IgD-negative memory B cell (primary cell): ENCODE results near the gene HGS. TPM values are rescaled to one million over a fixed set of nuclear protein-coding genes. Genes with fewer than 3 reads are reported as not detected.
A peak's percentile ranks its signal among the peaks of the same experiment; 100 is the strongest.

ENCODE experiments used
- H3K27ac Mint-ChIP-seq, 3 donors: one replicate each; pipeline ENCODE4 v1.8.0; 2020 to 2022; ENCODE audit warnings: mild to moderate bottlenecking in 3 of 3, mixed read lengths in 3 of 3, moderate library complexity in 1 of 3
- H3K27me3 Mint-ChIP-seq: one replicate; pipeline ENCODE4 v1.8.0; 2021; ENCODE audit warnings: mixed read lengths
- H3K36me3 Mint-ChIP-seq: one replicate; pipeline ENCODE4 v1.8.0; 2020; ENCODE audit warnings: mild to moderate bottlenecking, mixed read lengths
- H3K4me1 Mint-ChIP-seq, 3 donors: one replicate each; pipeline ENCODE4 v1.8.0; 2020 to 2022; ENCODE audit warnings: mixed read lengths in 3 of 3, mild to moderate bottlenecking in 1 of 3
- H3K4me3 Mint-ChIP-seq, 4 donors: one replicate each; pipeline ENCODE4 v1.8.0; 2020 to 2022; ENCODE audit warnings: mild to moderate bottlenecking in 4 of 4, mixed read lengths in 4 of 4, moderate library complexity in 3 of 4
- H3K9me3 Mint-ChIP-seq, 3 donors: one replicate each; pipeline ENCODE4 v1.8.0; 2020 to 2021; ENCODE audit warnings: mixed read lengths in 3 of 3, mild to moderate bottlenecking in 1 of 3
- polyA plus RNA-seq: library from polyadenylated mRNA; unstranded; fragments of 300-500 nt; fragmentation: Illumina TruSeq; gene quantifications from one replicate; pipeline ENCODE4 v1.2.3, GENCODE V29; 2021

The HGS gene
- polyA plus RNA-seq, 1 donor from 2014 or later = 37.6 TPM

DNA sequence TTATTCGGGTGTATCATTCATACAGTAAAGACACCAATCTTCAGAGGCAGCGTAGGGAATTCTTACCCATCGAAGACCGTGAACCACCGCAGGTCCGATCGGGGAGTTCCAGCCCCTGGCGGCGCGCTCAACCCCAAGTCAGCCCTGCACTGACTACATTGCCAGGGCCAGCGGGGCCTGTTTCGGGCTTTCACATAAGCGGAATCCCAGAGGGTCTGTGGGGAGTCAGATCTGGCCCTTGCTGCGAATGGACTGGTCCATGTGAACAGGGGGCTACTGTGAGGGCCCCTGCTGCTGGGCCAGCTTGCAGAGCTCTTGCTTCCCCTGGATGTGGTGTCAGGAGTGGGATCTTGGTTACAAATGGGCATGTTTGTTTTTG, 35.1 kb upstream of the HGS start:
- H3K27me3 Mint-ChIP-seq = peaks cover 21% of the 10 kb centered on the region
- peaks cover 0 to 4% (median 3%) of the 10 kb centered on the region in 3 donors for H3K4me1 Mint-ChIP-seq
- no peaks in the 10 kb centered on the region for H3K9me3 Mint-ChIP-seq
- H3K36me3 Mint-ChIP-seq = no peaks in the 10 kb centered on the region
- H3K4me3 Mint-ChIP-seq = no peak overlapping the region
- H3K27ac Mint-ChIP-seq = peak overlapping the region in 1 of 3 donors; percentile 27

DNA sequence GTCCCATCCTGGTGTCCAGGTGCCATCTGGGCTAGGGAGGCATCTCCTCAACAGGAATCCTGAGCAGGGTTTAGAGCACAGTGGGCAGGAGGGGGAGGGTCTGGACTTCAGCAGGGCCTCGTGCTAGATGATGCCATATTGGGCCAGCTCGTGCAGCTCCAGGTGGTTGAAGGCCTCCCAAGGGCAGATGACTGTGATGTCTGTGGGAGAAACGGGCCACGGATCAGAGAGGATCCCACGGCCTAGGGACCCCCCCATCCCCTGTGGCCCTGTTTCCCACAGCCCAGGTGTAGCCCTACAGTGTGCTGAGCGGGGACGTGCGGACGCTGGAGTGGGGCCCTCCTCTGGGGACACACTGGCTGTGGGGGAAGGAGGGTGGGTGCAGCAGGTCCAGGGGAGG, 32.9 kb upstream of the HGS start:
- no peak overlapping the region for H3K27ac Mint-ChIP-seq
- H3K36me3 Mint-ChIP-seq = no peaks in the 10 kb centered on the region
- H3K27me3 Mint-ChIP-seq = peaks cover 29% of the 10 kb centered on the region
- H3K9me3 Mint-ChIP-seq = no peaks in the 10 kb centered on the region
- H3K4me3 Mint-ChIP-seq = no peak overlapping the region
- peaks cover 0 to 5% (median 3%) of the 10 kb centered on the region in 3 donors for H3K4me1 Mint-ChIP-seq

DNA sequence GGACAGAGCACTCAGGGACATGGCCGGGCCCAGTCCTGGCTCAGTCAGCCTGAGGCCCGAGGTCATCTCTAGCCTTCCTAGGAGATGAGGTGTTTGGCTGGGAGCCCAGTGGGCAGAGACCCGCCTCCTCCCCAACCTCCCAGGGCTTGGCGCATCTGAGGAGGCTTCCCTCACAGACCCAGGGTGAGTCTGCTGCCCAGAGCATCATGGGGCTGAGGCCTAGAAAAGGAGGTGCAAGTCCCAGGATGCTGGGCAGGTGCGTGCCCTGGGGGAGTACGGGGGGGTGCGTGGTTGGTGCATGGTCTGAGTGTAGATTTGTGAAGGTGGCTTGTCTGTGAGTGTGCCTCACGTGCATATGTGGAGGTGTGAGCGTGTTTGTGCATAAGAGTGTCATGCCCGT, 32.1 kb upstream of the HGS start:
- no peak overlapping the region for H3K27ac Mint-ChIP-seq
- peaks cover 0 to 5% (median 3%) of the 10 kb centered on the region in 3 donors for H3K4me1 Mint-ChIP-seq
- peaks cover 29% of the 10 kb centered on the region for H3K27me3 Mint-ChIP-seq
- no peaks in the 10 kb centered on the region for H3K9me3 Mint-ChIP-seq
- H3K4me3 Mint-ChIP-seq = peak overlapping the region in 1 of 4 donors; percentile 34
- no peaks in the 10 kb centered on the region for H3K36me3 Mint-ChIP-seq

DNA sequence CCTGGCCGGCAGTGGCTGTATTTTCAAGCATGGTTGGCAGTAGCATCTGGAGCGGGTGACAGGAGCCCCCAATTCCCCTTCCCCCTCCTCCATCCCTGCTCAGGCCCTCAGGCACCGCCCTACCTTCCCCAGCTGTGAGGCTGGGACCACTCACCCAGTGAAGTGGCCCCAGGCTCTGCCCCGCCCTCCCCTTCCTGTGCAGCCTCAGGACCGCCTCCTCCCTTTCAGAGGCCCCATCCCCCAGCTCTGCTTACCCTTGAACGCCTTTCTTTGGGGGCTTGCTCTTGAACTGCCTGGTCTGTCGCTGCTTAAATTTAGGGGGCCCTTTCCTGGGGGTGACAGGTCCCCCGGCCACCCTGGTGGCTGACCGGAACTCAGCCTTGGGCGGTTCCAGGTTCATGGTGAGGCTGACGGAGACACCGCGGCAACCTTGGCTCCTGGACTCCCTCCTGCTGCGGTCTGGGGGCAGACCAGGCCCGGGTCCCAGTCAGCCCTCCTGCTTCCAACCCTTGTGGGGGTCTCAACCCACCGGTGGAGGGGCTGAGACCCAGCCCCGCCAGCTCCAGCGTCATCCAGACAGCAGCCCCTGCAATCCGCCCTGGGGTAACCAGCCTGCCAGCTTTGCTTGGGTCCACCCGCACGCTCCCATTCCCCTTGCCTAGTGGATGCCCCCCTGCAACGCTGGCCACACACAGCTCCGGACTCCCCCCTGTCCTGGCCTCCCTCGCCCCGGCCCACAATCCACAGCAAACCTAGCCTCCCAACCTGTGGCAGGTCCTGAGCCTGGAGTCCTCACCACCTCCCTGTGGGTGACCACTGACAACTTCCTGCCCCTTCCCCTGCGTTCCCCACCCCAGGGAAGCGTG, 30.7 kb upstream of the HGS start:
- H3K4me1 Mint-ChIP-seq = peaks cover 0 to 5% (median 3%) of the 10 kb centered on the region in 3 donors
- H3K36me3 Mint-ChIP-seq = no peaks in the 10 kb centered on the region
- no peaks in the 10 kb centered on the region for H3K9me3 Mint-ChIP-seq
- no peak overlapping the region for H3K27ac Mint-ChIP-seq
- peaks cover 29% of the 10 kb centered on the region for H3K27me3 Mint-ChIP-seq
- peak overlapping the region; percentile 4 to 87 (median 71) for H3K4me3 Mint-ChIP-seq

DNA sequence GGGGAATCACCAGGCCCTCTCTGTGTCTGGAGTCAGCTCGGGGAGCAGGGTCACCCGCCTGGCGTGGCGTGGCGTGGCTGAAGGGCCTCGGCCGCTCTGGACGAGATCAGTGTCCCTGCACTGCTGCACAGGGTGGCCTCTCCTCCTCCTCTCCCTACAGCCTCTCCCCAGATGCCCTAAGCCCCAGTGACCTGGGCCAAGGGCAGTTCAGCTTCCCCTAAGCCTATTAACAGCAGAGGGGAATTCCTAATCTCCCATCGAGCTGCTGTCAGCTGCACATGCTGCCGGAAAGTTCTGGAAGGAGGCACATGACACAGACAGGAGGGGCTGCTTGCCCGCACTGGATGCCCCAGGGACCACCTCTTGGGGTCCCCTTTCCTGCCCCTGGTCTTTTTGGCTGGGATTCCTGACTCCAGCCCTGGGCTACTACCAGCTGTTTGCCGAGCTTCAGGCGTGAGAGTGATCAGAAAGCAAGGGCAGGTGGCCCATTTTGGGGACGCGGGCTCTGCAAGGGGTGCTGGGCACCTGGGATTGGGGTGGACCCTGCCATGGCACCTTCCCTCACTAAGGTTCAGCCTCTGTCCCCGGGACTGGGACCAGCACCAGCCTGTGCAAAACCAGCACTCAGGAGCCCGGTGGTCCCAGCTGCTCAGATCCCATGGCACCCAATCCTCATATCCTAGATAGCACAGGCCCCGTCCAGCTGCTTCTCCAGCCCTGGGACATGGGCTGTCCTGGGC, 28.3 kb upstream of the HGS start:
- H3K27ac Mint-ChIP-seq = no peak overlapping the region
- no peaks in the 10 kb centered on the region for H3K36me3 Mint-ChIP-seq
- H3K4me1 Mint-ChIP-seq = peaks cover 0 to 5% (median 3%) of the 10 kb centered on the region in 3 donors
- peaks cover 17% of the 10 kb centered on the region for H3K27me3 Mint-ChIP-seq
- H3K9me3 Mint-ChIP-seq = no peaks in the 10 kb centered on the region
- H3K4me3 Mint-ChIP-seq = no peak overlapping the region

DNA sequence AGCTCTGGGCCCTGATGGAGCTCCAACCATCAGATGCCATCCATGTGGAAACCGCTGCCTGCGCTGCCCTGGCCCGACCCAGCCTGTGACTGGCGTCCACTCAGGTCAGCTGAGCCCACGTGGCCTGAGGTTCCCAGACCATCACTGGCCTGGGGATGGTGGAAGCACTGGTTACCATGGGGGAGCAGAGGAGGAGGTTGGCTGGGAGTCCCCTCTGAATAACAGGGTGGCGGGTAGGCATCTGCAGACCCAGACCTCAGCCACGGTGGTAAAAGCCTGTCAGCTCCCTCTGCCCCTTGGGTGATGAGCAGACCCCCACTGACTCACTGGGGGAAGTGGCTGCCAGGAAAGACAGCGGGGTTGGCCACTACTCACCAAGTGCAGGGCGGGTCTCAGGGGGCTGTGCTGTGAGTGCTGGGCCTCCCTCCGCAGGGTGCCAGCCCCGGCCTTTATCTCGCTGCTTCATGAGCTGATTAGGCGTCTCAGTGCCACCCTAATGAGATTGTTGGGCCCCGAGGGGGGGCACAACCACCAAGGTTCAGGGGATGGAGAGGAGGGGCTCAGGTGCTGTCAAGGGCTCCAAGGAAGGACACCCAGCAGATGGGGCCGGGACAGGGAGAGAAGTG, 27.6 kb upstream of the HGS start, which contains the start of gene PDE6G:
Gene PDE6G (minus strand): TSS at position 425 of the 626 bp plus-strand sequence. CDS start 3,237 bp downstream, outside the sequence.
- no peaks in the 10 kb centered on the region for H3K9me3 Mint-ChIP-seq
- H3K27ac Mint-ChIP-seq = peak within 1 kb of the TSS in 2 of 3 donors; percentile 43 to 81
- H3K36me3 Mint-ChIP-seq = no peaks in the 10 kb centered on the region
- H3K4me3 Mint-ChIP-seq = no peak within 1 kb of the TSS
- H3K4me1 Mint-ChIP-seq = peaks cover 0 to 5% (median 3%) of the 10 kb centered on the region in 3 donors
- H3K27me3 Mint-ChIP-seq = peaks cover 17% of the 10 kb centered on the region

DNA sequence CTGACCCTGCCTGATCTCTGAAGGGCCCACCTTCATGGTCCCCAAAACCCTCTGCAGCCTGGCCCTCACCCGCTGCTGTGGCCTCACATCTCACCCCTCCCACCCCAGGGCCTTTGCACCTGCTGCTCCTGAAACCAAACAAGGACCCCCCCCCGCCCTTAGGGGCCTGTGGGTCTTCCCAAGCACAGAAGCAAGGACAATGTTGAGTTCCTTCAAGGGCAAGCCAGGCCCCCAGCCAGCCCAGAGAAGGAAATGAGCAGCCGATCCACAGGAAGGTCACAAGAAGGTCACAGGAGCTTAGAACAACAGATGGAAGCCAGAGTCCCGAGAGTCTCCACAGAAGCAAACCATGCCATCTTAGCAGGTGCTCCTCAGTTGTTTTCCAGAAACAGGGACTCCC, 27.0 kb upstream of the HGS start:
- Mint-ChIP-seq H3K4me3 (no peak overlapping the region), H3K27me3 (peaks cover 16% of the 10 kb centered on the region), H3K27ac (peak overlapping the region in 2 of 3 donors; percentile 43 to 81), H3K9me3 (no peaks in the 10 kb centered on the region), H3K4me1 (peaks cover 0 to 4% (median 3%) of the 10 kb centered on the region in 3 donors), H3K36me3 (no peaks in the 10 kb centered on the region)

DNA sequence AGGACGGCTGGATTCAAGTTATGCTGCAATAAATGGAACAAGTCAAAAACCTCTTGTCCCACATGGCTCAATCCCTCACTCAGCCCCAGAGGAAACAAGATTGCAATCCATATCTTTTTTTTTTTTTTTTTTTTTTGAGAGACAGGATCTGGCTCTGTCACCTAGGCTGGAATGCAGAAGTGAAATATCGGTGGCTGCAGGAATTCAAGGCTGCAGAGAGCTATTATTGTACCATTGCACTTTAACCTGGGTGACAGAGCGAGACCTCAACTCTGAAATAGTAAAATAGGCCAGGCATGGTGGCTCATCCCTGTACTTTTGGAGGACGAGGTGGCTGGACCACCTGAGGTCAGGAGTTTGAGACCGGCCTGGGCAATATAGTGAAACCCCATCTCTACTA, 24.8 kb upstream of the HGS start:
- H3K27me3 Mint-ChIP-seq = peaks cover 4% of the 10 kb centered on the region
- H3K27ac Mint-ChIP-seq = no peak overlapping the region
- no peaks in the 10 kb centered on the region for H3K4me1 Mint-ChIP-seq
- H3K36me3 Mint-ChIP-seq = no peaks in the 10 kb centered on the region
- H3K4me3 Mint-ChIP-seq = no peak overlapping the region
- H3K9me3 Mint-ChIP-seq = no peaks in the 10 kb centered on the region

DNA sequence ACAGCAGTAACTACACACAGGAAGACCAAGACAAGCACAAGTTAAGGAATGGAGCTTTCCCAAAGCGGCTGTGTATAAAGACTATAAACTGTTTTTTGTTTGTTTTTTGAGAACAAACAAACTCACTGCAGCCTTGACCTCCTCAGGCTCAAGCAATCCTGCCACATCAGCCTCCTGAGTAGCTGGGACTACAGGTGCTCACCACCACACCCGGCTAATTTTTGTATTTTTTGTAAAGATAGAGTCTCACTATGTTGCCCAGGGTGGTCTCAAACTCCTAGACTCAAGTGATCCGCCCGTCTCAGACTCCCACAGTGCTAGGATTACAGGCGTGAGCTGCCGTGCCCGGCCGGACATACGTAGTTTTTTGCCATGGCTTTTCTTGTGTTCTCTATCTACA, 23.4 kb upstream of the HGS start:
- Mint-ChIP-seq H3K27me3 (no peaks in the 10 kb centered on the region), H3K4me3 (no peak overlapping the region), H3K4me1 (no peaks in the 10 kb centered on the region), H3K9me3 (no peaks in the 10 kb centered on the region), H3K27ac (no peak overlapping the region), H3K36me3 (no peaks in the 10 kb centered on the region)

DNA sequence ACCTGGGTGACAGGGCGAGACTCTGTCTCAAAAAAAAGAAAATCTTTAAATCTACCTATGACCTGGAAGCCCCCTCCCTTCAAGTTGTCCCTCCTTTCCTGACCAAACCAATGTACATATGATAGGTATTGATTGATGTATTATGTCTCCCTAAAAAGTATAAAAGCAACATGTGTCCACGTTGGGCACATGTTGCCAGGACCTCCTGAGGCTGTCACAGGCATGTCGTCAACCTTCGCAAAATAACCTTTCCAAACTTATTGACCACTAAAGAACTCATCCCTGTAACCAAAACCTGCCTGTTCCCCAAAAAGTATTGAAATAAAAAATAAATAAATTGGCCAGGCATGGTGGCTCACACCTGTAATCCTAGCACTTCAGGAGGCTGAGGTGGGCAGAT, 21.8 kb upstream of the HGS start:
- Mint-ChIP-seq H3K27me3 (no peaks in the 10 kb centered on the region), H3K27ac (no peak overlapping the region), H3K4me1 (peaks cover 4 to 13% (median 6%) of the 10 kb centered on the region in 3 donors)

DNA sequence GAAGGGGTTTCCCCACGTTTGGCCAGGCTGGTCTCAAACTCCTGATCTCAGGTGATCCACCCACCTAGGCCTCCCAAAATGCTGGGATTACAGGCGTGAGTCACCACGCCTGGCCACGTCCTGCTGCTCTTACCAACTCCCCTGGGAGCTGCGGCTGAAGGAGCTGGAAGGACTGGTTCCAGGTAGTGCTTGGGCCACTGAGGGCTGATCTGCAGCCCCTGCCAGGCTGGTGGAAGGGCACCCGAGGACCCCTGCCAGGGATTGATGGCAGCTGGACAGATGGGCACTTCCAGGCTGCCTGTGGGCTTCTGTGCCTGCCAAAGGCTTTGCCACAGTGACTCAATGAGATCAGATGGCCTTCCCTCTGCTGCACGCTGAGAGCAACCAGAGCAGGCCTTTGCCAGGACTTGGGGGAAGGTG, 19.8 kb upstream of the HGS start:
- peaks cover 9 to 20% (median 16%) of the 10 kb centered on the region in 3 donors for H3K4me1 Mint-ChIP-seq
- no peak overlapping the region for H3K27ac Mint-ChIP-seq
- H3K27me3 Mint-ChIP-seq = no peaks in the 10 kb centered on the region
- peak overlapping the region in 3 of 4 donors; percentile 8 to 23 (median 12) for H3K4me3 Mint-ChIP-seq
- no peaks in the 10 kb centered on the region for H3K36me3 Mint-ChIP-seq
- no peaks in the 10 kb centered on the region for H3K9me3 Mint-ChIP-seq

More for the DNA sequence above, 21.8 kb upstream of the HGS start:
- Mint-ChIP-seq H3K9me3 (no peaks in the 10 kb centered on the region), H3K4me3 (no peak overlapping the region), H3K36me3 (no peaks in the 10 kb centered on the region)

DNA sequence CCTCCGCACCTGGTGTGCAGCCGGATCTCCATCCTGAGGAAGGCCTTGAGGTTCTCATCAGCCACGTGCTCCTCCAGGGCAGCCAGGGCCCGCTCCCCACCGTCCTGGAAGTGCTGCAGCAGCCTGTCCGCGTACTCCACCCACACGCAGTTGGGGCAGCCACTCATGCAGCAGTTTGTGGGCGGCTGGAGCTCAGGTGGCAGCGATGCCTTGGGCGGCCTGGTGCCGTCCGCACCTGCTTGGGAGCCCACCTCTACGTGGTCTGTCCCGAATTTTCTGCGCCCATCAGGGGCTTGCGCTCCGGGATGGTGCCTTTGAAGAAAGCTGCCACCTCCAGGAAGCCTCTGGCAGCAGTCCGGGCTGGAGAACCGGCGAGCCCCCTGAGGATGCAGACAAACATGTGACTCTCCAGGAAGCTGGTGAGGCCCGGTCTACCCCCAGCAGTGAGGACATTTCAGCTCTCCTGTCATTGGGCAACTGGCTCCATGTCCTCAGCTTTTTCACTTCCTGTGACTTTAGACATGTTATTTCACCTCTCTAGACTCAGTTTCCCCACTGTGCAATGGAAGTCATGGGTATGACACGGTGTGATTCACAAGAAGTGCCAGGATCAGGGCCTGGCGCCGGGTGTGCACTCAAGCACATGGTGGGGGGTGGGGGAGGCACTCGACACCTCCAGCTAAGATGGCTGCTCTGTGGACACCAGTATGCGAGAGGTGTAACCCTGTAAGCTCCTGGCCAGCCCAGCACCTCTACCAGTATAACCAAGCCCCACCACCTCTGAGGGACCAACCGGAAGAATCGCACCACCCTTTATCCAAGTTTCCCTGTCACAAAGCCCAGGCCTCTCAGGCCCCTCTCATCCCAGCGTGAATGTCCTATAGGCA, 18.4 kb upstream of the HGS start:
- Mint-ChIP-seq H3K4me3 (peak overlapping the region; percentile 92 to 97 (median 94)), H3K27ac (peak overlapping the region; percentile 93 to 97 (median 96)), H3K9me3 (no peaks in the 10 kb centered on the region), H3K36me3 (no peaks in the 10 kb centered on the region), H3K27me3 (no peaks in the 10 kb centered on the region), H3K4me1 (peaks cover 9 to 20% (median 16%) of the 10 kb centered on the region in 3 donors)

DNA sequence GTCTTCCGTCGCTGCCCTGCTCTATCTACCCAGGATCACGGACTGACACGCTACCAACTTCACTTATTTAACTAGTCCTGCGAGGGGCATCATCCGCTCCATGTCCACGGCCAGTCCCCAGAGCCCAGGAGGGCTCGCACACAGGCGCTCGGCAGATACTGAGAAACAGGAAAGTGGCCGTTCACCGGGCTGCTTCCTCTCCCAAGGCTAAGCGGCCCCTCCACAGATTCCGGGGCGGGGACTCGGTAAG, 17.8 kb upstream of the HGS start:
- H3K4me1 Mint-ChIP-seq = peaks cover 9 to 20% (median 16%) of the 10 kb centered on the region in 3 donors
- H3K27ac Mint-ChIP-seq = peak overlapping the region; percentile 93 to 97 (median 96)
- no peaks in the 10 kb centered on the region for H3K9me3 Mint-ChIP-seq
- H3K36me3 Mint-ChIP-seq = no peaks in the 10 kb centered on the region
- peak overlapping the region; percentile 92 to 97 (median 94) for H3K4me3 Mint-ChIP-seq
- no peaks in the 10 kb centered on the region for H3K27me3 Mint-ChIP-seq
